Measurements from ENCODE around the gene RDH11. TPM values are rescaled to one million over a fixed set of nuclear protein-coding genes. Genes with fewer than 3 reads are reported as not detected.

RDH11 gene
- total RNA-seq, 1 experiment from 2014 or later = 125 TPM

DNA sequence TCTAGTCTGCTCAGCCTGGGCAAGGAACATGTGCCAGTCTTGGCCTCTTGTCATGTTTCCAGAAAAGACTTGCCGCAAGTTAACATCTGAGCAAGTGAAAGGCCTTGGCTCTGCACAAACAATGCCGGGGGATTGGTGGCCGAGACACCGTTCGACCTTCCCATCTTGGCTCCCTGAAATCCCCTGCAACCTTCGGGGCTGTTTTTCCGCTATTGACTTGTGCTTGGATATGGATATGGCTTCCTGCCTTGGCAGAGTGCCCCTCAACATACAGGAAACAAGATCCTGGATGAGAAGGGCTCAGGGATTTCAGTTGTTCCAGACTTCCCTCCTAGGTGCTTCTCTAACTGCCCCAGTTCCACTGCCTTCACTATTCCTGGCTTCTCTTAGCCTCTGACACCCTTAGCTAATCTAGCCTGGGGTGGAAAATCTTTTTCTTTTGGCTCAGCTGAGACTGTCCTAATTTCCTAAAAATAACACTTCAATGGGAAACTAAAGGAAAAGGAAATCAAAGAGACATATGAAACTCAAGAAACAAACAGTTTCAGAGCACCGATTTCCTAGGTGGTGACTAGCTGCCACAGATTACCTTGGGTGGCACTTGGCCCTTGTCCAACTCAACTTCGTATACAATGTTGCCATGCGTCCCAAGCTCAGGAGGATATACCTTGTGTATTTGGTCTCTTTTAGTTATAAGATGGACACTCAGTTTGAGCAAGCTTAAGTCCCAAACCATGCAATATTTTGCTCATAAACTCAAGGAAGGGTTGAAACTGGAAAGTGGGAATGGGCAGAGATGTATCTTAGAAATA lies 40.0 kb upstream of the RDH11 start:
- no TSS peak for BruUV-seq (replicated peaks)
- H3K9me2 ChIP-seq (replicated peaks; ENCODE audit: low read length) = no peaks in the 10 kb centered on the region
- H2AFZ ChIP-seq (ENCODE audit: low read length) = no peak overlapping the region
- no peaks in the 10 kb centered on the region for H3K79me2 ChIP-seq (ENCODE audit: low read length)
- ATAC-seq (no peak), DNase-seq (no peak)
- H3K36me3 ChIP-seq (ENCODE audit: low read depth, low read length) = no peaks in the 10 kb centered on the region
- H3K27me3 ChIP-seq (ENCODE audit: low read length) = no peaks in the 10 kb centered on the region
- intact Hi-C loops (cut with micrococcal nuclease) = no loop called here
- no peaks in the 10 kb centered on the region for H3F3A ChIP-seq (ENCODE audit: low read length, unreplicated experiment)
- POLR2A ChIA-PET (ENCODE audit: unreplicated experiment) = no interaction called here
- peaks cover 14% of the 10 kb centered on the region for H3K4me1 ChIP-seq (ENCODE audit: insufficient read depth, low read length)
- H3K9me3 ChIP-seq (ENCODE audit: low read length) = no peaks in the 10 kb centered on the region
- no peak overlapping the region for H3K4me3 ChIP-seq (ENCODE audit: low read length)
- no peak overlapping the region for H3K4me2 ChIP-seq (ENCODE audit: low read length)
- no peak overlapping the region for H3K27ac ChIP-seq (ENCODE audit: low read length)
- H3K9ac ChIP-seq (ENCODE audit: low read length) = no peak overlapping the region
- TF ChIP-seq EZH2phosphoT487 (IDR thresholded peaks at IDR 0.05; ENCODE audit: borderline replicate concordance, low read length) (no peak), EZH2 (IDR thresholded peaks at IDR 0.05; ENCODE audit: low read length, unreplicated experiment) (no peak)
- TF ChIP-seq, protein P1, sequence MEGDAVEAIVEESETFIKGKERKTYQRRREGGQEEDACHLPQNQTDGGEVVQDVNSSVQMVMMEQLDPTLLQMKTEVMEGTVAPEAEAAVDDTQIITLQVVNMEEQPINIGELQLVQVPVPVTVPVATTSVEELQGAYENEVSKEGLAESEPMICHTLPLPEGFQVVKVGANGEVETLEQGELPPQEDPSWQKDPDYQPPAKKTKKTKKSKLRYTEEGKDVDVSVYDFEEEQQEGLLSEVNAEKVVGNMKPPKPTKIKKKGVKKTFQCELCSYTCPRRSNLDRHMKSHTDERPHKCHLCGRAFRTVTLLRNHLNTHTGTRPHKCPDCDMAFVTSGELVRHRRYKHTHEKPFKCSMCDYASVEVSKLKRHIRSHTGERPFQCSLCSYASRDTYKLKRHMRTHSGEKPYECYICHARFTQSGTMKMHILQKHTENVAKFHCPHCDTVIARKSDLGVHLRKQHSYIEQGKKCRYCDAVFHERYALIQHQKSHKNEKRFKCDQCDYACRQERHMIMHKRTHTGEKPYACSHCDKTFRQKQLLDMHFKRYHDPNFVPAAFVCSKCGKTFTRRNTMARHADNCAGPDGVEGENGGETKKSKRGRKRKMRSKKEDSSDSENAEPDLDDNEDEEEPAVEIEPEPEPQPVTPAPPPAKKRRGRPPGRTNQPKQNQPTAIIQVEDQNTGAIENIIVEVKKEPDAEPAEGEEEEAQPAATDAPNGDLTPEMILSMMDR (conservative IDR thresholded peaks at IDR 0.05; ENCODE audit: low read depth, low read length) = no peak
- no peaks in the 10 kb centered on the region for H4K20me1 ChIP-seq (ENCODE audit: low read length)
- CTCF ChIA-PET = no interaction called here

DNA sequence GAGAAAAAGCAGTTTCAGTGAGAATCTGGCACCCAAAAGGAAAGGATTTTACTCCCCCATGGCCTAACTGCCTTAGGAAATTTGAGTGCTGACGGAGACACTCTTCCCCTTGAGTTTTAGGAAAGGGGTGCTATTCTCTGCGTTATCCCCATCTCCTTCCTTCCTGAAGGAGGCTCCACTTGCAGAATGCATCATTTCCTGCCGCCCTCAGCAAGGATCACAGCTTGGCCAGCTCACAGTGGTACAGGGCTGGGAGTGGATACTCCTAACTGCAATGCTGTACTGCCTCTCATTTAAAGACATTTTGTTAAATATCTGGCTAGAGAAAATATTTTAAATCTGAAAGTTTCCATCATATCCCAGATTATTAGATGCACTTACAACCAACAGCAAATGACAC lies 39.1 kb upstream of the RDH11 start:
- H3K79me2 ChIP-seq (ENCODE audit: low read length) = no peaks in the 10 kb centered on the region
- no TSS peak for BruUV-seq (replicated peaks)
- no peak overlapping the region for H3K9ac ChIP-seq (ENCODE audit: low read length)
- H3K4me3 ChIP-seq (ENCODE audit: low read length) = no peak overlapping the region
- H3K27me3 ChIP-seq (ENCODE audit: low read length) = no peaks in the 10 kb centered on the region
- CTCF ChIA-PET = no interaction called here
- DNase-seq (no peak), ATAC-seq (peak; percentile 32; the same call in 1 of the 2 replicates)
- H3K9me3 ChIP-seq (ENCODE audit: low read length) = no peaks in the 10 kb centered on the region
- TF ChIP-seq, protein P1 (conservative IDR thresholded peaks at IDR 0.05; ENCODE audit: low read depth, low read length) = peak; percentile 21; the same call in 1 of the 2 replicates
- no peak for TF ChIP-seq EZH2 (IDR thresholded peaks at IDR 0.05; ENCODE audit: low read length, unreplicated experiment)
- H3K4me1 ChIP-seq (ENCODE audit: insufficient read depth, low read length) = peaks cover 10% of the 10 kb centered on the region
- POLR2A ChIA-PET (ENCODE audit: unreplicated experiment) = no interaction called here
- intact Hi-C loops (cut with micrococcal nuclease) = no loop called here
- no peaks in the 10 kb centered on the region for H3F3A ChIP-seq (ENCODE audit: low read length, unreplicated experiment)
- H3K4me2 ChIP-seq (ENCODE audit: low read length) = no peak overlapping the region
- H4K20me1 ChIP-seq (ENCODE audit: low read length) = no peaks in the 10 kb centered on the region
- no peaks in the 10 kb centered on the region for H3K9me2 ChIP-seq (replicated peaks; ENCODE audit: low read length)
- no peaks in the 10 kb centered on the region for H3K36me3 ChIP-seq (ENCODE audit: low read depth, low read length)
- H3K27ac ChIP-seq (ENCODE audit: low read length) = no peak overlapping the region
- no peak overlapping the region for H2AFZ ChIP-seq (ENCODE audit: low read length)

DNA sequence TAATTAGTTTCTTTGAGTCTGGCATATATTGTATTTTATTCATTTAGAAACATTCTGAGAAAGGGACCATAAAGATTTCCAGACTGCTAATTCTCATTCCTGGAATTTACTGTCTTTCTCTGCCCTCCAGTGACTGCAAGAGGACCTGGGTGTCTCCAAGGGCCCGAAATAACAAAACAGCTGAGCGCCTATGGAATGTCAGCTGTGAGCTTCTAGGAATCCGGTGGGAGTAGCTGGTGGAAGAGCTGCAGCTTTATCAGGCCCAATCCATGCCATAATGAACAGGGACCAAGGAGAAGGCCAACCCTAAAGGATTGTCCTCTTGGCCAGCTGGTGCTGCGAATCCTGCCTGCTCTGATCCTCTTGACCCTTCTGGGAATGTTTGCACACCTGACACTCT lies 38.1 kb upstream of the RDH11 start:
- Histone ChIP-seq H3K27me3 (ENCODE audit: low read length) (no peaks in the 10 kb centered on the region), H3K9me2 (replicated peaks; ENCODE audit: low read length) (no peaks in the 10 kb centered on the region), H3K36me3 (ENCODE audit: low read depth, low read length) (no peaks in the 10 kb centered on the region), H3K4me3 (ENCODE audit: low read length) (no peak overlapping the region), H4K20me1 (ENCODE audit: low read length) (no peaks in the 10 kb centered on the region), H3K4me2 (ENCODE audit: low read length) (no peak overlapping the region), H3K9me3 (ENCODE audit: low read length) (no peaks in the 10 kb centered on the region), H3K9ac (ENCODE audit: low read length) (no peak overlapping the region), H3F3A (ENCODE audit: low read length, unreplicated experiment) (no peaks in the 10 kb centered on the region), H3K4me1 (ENCODE audit: insufficient read depth, low read length) (no peaks in the 10 kb centered on the region), H2AFZ (ENCODE audit: low read length) (no peak overlapping the region), H3K79me2 (ENCODE audit: low read length) (no peaks in the 10 kb centered on the region), H3K27ac (ENCODE audit: low read length) (no peak overlapping the region)
- intact Hi-C loops (cut with micrococcal nuclease) = no loop called here
- ATAC-seq = no peak
- DNase-seq = no peak
- ChIA-PET CTCF (no interaction called here), POLR2A (ENCODE audit: unreplicated experiment) (no interaction called here)
- TF ChIP-seq EZH2 (IDR thresholded peaks at IDR 0.05; ENCODE audit: low read length, unreplicated experiment) (no peak), EZH2phosphoT487 (IDR thresholded peaks at IDR 0.05; ENCODE audit: borderline replicate concordance, low read length) (no peak)
- TF ChIP-seq, protein P1 (conservative IDR thresholded peaks at IDR 0.05; ENCODE audit: low read depth, low read length) = no peak
- BruUV-seq (replicated peaks) = no TSS peak

All from PC-3 (cell line).